ENCODE data around the gene SF3A2.

Gene SF3A2

GRCh38 chr19:2227415-2228156 is 9.0 kb upstream of the SF3A2 start:
- no peak for DNase-seq

DNA sequence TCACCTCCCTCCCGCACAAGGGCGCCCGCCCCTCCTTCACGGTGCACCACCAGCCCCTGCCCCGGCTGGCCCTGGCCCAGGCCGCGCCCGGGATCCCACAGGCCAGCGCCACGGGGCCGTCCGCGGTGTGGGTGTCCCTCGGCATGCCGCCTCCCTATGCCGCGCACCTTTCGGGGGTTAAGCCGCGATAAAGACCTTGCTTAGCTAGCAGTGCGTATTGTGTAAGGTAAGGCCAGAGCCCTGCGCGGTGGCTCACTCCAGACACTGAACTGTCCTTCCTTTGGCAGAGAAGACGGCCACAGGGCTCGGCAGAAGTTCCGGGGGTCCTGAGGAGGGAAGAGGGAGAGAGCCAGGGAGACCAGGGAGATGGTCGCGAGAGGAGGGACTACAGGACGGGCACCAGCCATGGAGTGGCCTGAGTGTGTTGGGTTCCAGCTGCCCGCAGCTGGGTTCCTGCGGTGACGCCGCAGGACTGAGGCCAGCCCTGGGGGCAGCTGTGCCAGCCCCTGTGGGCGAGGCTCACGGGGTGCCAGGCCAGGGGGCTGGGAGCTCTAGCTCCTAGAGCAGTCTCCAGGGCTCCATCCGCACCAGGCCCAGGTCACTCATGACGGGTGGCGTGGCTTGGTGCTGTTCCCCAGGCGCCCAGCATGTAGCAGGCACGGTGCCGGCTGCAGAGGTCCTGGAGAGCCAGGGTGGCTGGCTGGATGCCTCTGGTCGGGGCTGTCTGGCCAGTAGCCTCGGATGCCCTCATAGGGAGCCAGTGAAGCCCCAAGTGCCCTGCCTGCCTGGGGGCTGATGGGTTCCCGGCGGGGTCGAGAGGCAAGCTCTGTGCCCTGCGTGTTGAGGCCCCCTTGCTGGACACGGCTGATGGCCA is 8.2 kb upstream of the SF3A2 start:
- DNase-seq: no peak

- no peak for DNase-seq
Observed at GRCh38 chr19:2229103-2230032, 7.3 kb upstream of the SF3A2 start.

DNA sequence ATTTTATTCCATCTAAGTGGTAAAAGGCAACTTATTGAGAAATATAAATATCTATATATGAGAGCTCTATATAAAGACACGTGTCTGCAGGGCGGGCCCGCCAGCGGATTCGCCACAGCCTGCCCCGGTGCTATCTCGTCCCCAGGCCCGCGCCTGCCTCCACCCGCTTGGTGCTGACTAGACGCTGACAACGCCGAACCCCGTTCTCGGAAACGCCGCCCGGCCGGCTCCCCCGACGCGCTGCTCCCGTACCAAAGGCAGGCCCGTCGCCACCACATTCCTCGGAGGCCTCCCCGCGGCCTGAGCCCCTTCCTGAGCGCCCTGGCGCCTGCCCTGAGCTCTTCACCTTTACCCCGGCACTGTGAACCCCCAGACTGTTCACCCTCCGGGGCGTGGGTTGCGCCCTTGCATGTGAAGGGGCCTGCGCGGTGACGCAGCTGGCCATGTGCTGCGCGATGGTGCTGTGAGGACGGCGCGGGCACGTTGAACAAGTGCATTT is 6.5 kb upstream of the SF3A2 start:
- no peak for DNase-seq

GRCh38 chr19:2230807-2231533 is 5.7 kb upstream of the SF3A2 start:
- DNase-seq: no peak

- DNase-seq: no peak
Observed at GRCh38 chr19:2231621-2232221, 4.9 kb upstream of the SF3A2 start.

DNA sequence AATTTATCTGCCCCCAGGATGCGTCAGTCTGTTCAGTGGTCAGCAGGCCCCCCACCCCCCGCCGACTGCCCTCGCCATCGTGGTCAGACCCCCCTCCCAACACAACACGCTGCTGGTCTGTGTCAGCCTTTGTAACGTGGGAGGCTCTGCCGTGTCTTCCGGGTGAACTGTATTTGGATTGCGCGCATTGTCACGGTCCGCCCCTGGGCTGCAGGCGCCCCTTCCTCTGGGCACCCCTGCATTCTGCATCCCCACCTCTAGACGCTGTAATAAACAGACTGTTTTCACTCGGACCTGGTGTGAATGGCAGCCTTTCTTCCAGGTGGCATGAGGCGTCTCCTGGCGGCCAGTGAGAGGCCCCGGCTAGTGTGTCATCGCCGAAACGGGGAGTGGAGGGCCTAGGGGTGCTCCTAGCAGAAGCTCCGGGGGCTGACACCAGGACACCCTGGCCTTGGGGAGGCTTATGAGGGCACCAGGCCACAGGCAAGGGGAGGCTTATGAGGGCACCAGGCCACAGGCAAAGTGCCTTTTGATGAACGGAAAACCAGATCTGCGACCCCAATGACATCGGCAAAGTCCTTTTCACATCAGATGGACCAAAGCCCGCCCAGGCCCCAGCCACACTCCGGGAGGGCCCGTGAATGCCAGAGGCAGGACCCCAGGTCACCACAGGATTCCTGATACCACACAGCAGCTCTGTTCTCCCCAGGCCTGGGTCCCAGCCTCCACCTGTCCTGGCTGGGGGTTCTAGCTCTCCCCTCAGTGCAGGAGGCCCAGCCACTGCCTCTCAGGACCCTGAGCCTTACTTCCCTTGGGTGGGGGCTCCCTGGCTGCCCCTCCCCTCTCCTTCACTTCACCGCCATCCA is 4.1 kb upstream of the SF3A2 start:
- no peak for DNase-seq

GRCh38 chr19:2233601-2234280 is 2.9 kb upstream of the SF3A2 start:
- no peak for DNase-seq

DNA sequence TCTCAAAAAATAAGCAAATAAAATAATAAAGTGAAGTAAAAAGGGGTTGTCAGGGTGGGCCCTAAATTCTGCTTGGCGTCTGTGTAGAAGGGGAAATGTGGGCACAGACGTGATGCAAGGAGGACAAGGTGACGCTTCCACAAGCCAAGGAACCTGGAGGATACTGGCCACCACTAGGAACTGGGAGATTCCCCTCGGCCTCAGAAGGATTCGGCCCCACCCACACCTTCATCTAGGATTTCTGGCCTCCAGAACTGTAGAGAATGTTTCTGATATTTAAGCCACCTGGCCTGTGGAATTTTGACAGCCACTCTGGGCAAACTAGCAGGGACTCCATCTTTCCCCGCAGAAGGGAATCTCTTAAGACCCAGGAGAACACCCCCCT is 1.6 kb upstream of the SF3A2 start:
- no peak for DNase-seq

DNA sequence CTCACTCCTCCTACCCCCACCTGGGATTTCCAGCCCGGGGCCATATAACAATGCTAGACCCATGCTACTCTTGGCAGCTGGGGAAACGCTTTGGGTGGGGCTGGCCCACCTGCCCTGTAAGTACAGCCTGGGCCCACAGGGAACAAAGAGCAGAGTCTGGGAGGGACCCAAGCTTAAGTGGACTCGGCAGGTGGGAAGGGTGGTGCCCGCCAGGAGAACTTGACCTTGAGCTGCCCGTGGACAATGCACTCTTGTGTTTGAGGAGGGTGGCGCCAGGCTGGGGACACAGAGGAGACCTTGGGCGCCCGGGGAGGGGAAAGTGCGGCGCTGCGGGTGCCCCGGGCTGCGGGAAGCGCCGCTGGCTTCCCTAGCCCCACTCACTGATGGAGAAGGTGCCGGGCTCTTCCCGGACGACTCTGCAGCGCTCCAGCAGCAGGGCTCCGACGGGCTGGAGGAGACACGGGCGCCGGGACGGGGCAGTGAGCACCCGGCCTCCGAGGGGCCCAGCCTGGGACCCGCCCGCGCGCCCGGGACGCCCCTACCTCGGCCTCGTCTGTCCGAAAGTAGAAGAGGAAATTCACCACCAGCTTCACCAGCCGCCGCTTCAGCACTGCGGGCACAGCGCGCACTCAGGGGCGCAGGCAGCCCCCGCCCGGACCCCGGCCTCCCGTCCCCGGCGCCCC is 1.1 kb upstream of the SF3A2 start:
- DNase-seq: no peak

DNA sequence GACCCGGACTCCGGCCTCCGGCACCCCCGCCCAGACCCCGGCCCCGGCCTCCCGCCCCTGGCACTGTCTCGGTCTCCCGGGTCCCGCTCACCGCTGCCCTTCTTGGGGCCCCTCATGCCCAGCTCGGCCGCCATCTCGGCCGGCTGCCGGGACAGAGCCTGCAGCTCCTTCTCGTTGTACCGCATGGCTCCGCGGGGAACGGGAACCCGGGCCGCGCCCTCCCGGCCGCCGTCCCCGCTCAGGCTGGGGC is 635 bp upstream of the SF3A2 start:
- DNase-seq: no peak

- DNase-seq: no peak
Observed at GRCh38 chr19:2237051-2237868, 636 bp downstream of the SF3A2 start.

DNA sequence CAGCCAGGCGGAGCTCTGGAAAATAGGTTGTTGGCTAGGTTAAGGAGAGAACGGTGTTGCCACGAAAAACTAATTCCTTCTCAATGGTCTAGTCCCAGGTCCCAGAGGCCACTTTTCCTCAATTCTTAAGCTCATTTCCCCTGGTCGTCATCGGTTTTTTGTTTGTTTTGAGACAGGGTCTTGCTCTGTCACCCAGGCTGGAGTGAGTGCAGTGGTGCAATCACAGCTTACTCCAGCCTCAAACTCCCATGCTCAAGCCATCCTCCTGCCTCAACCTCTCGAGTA is 1.2 kb downstream of the SF3A2 start:
- DNase-seq: no peak

GRCh38 chr19:2239173-2239572 is 2.5 kb downstream of the SF3A2 start:
- no peak for DNase-seq

DNA sequence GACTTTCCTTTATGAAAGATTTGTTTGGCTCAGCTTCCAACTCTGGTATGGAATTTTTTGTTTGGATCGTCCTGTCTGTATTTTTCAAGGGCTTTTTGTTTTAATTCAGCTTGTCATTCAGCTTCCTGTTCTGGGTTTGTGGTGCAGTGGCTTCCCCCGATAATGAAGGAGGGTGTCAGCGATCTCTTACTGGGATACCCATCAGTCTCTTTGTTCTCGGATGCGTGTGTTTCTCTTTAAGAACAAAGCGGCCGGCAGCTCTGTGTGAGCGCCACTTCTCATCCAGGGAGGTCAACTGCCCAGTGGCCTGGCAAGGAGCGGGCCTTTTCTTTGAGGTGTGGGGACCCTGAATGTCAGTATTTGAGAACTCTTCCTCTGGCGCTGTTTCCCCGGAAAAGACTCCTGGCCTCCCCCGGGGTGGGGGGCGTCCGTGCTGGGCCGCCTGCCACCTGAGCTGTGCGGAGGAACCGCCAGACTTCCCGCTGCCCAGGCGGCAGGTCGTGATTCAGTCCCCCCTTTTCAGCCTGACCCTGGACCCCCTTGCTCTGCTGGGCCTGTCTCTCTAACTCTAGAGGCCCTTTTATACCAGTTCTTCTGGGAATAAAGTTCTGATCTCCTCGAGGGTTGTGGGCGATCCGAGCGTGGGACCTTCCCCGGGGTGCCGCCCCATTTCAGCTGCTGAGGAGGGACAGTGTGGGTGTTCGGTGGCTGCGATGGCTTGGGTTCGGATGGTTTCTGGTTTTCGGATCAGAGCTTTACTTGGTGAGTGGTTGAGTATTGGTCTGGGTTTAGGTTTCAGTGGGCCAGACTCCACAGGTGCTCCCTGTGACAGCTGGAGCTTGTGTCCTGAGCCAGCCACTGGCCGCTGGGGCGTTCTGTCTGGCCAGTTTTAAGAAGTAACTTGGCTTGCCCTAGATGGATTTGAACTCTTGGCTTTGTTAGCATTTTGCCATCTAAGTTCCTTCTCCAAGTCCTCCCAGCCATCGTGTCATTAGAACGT is 3.4 kb downstream of the SF3A2 start:
- DNase-seq: peak; percentile 27

DNA sequence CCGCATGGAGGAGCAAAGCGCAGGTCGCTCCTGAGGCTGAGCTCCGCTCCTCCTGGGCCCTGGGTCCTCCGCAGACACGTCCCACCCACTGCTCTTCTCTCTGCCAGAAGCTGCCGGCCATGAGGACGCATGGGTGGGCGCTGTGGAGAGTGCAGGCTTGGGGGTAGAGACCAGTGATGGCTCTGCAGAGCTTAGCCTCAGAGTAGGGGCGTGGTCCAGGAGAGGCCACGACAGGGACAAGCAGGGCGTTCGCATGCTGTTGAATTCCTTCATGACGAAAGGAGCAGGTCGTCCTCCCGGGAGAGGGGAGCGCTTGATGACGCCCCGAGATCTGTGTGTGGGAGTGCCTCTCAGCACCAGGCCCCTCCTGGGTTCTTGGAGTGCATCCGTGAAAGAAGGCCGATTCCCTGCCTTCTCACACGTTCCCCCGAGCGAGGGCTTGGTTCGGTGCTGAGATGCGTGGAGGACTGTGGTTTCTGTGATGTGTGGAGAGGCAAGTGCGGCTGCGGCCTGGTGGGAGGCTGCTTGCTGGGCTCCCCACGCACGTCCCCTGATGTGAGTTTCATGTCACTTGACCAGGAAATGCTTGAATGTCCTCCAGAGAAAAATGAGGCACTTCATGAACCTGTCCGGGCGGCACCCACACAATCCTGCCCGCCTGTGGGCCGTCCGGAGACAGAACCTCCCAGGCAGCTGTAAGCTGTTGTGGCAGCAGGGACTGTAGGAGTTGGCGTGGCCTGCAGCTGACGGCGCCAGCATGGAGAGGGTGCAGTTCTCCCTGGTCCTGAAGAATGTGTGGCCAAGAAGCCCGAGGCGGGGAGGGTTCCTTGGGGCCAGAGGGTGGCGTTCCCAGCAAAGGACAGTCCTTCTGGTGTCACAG is 4.5 kb downstream of the SF3A2 start:
- no peak for DNase-seq

DNA sequence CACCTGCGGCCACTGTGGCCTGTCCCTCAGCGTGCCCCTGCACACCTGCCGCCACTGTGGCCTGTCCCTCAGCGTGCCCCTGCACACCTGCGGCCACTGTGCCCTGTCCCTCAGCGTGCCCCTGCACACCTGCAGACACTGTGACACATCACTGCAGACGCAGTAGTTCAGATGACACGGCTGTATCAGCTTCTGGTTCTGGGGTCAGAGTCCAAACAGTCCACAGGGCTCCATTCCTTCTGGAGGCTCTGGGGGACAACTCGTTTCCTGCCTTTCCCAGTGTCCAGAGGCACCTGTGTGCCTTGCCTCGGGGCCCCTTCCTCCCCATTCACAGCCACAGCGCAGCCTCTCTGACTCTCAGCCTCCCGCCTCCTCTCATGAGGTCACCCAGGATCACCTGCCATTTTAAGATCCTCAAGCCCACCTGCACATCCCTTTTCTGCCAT is 5.5 kb downstream of the SF3A2 start:
- DNase-seq: no peak
